CD8-positive, alpha-beta memory T cell (primary cell): ENCODE results near the gene PABPC3. TPM values are rescaled to one million over a fixed set of nuclear protein-coding genes. Genes with fewer than 3 reads are reported as not detected.

Source experiments
- CTCF ChIA-PET: fragments of 350-600 bp; sonication (Branson Sonifier 250); formaldehyde crosslinking; loops from one replicate; lab custom pipeline; 2021; ENCODE audit warnings: antibody characterized with exemption; lab: Charles Lee
- POLR2A ChIA-PET: fragments of 350-600 bp; sonication (Branson Sonifier 250); formaldehyde crosslinking; loops from one replicate; lab custom pipeline; 2021; ENCODE audit warnings: antibody characterized with exemption; lab: Charles Lee
- DNase-seq, 5 donors: peaks; one replicate each; pipeline versions ENCODE4 v3.0.0 to v3.0.0-alpha.2; 2020 to 2022; ENCODE audit warnings: mixed read lengths in 1 of 5
- H3K27ac ChIP-seq: one replicate; pipeline ENCODE4 v1.7.0; 2013; ENCODE audit warnings: low read depth, mild to moderate bottlenecking, low read length, moderate library complexity
- H3K27me3 ChIP-seq: 2 replicates; pipeline ENCODE4 v1.7.0; 2013; ENCODE audit warnings: low read length, mild to moderate bottlenecking; ENCODE audit not compliant: insufficient read depth, poor library complexity, severe bottlenecking
- H3K36me3 ChIP-seq: 2 replicates; pipeline ENCODE4 v1.7.0; 2013; ENCODE audit warnings: mild to moderate bottlenecking, low read length, moderate library complexity; ENCODE audit not compliant: insufficient read depth
- H3K4me1 ChIP-seq: 2 replicates; pipeline ENCODE4 v1.7.0; 2013; ENCODE audit warnings: mild to moderate bottlenecking, low read length, moderate library complexity; ENCODE audit not compliant: insufficient read depth
- H3K4me3 ChIP-seq: 2 replicates; pipeline ENCODE4 v1.7.0; 2013; ENCODE audit warnings: mild to moderate bottlenecking, low read length
- H3K9me3 ChIP-seq: 2 replicates; pipeline ENCODE4 v1.7.0; 2013; ENCODE audit warnings: mild to moderate bottlenecking, low read length
- H3K27ac Mint-ChIP-seq, 8 donors: one replicate each; pipeline ENCODE4 v1.8.0; 2020 to 2021; ENCODE audit warnings: mixed read lengths in 8 of 8, mild to moderate bottlenecking in 6 of 8, inconsistent platforms in 3 of 8, moderate library complexity in 3 of 8
- H3K27me3 Mint-ChIP-seq, 2 donors: one replicate each; pipeline ENCODE4 v1.8.0; 2020 to 2021; ENCODE audit warnings: mixed read lengths in 2 of 2, mild to moderate bottlenecking in 1 of 2, moderate library complexity in 1 of 2
- H3K36me3 Mint-ChIP-seq, 3 donors: one replicate each; pipeline ENCODE4 v1.8.0; 2020 to 2021; ENCODE audit warnings: mixed read lengths in 3 of 3, inconsistent platforms in 1 of 3, mild to moderate bottlenecking in 1 of 3
- H3K4me1 Mint-ChIP-seq, 3 donors: one replicate each; pipeline ENCODE4 v1.8.0; 2020 to 2021; ENCODE audit warnings: mixed read lengths in 3 of 3, inconsistent platforms in 1 of 3, mild to moderate bottlenecking in 1 of 3
- H3K4me3 Mint-ChIP-seq, 7 donors: one replicate each; pipeline ENCODE4 v1.8.0; 2020 to 2021; ENCODE audit warnings: mixed read lengths in 7 of 7, mild to moderate bottlenecking in 6 of 7, moderate library complexity in 4 of 7, inconsistent platforms in 2 of 7
- H3K9me3 Mint-ChIP-seq, 5 donors: one replicate each; pipeline ENCODE4 v1.8.0; 2020 to 2022; ENCODE audit warnings: mixed read lengths in 5 of 5, mild to moderate bottlenecking in 3 of 5, moderate library complexity in 2 of 5, inconsistent platforms in 1 of 5
- polyA plus RNA-seq: library from polyadenylated mRNA; unstranded; fragments of 300-500 nt; fragmentation: Illumina TruSeq; gene quantifications from one replicate; pipeline ENCODE4 v1.2.3, GENCODE V29; 2021
- total RNA-seq, 2 experiments: library from RNA; stranded (reverse); gene quantifications; one replicate each; pipeline ENCODE4 v1.2.3, GENCODE V29; 2021

PABPC3 gene
- total RNA-seq = under 1 TPM; 0.72 to 0.97 TPM
- polyA plus RNA-seq = 0.09 TPM

DNA sequence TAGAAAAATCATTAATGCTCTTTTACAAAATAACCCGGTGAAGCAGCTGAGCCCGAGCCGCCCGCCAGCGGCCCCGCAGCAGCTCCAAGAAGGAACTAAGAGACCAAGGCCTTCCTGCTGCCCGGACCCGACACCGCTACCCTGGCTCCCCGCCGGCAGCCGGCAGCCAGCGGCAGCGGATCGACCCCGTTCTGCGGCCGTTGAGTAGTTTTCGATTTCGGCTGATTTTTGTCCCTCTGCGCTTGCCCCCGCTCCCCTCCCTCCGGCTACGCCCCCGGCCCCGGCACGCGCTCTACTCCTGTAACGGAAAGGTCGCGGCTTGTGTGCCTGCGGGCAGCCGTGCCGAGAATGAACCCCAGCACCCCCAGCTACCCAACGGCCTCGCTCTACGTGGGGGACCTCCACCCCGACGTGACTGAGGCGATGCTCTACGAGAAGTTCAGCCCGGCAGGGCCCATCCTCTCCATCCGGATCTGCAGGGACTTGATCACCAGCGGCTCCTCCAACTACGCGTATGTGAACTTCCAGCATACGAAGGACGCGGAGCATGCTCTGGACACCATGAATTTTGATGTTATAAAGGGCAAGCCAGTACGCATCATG is at the start of gene PABPC3:
PABPC3 (plus strand) TSS at position 286 of the 603 bp plus-strand sequence; CDS start at position 349, 63 bp downstream.
- ChIA-PET CTCF (no interaction called here), POLR2A (no interaction called here)
- H3K4me1 Mint-ChIP-seq = peaks cover 0 to 4% (median 0%) of the 10 kb centered on the region in 3 donors
- Histone ChIP-seq H3K9me3 (no peaks in the 10 kb centered on the region), H3K27me3 (peaks cover 5% of the 10 kb centered on the region), H3K4me3 (no peak within 1 kb of the TSS), H3K4me1 (no peaks in the 10 kb centered on the region), H3K27ac (no peak within 1 kb of the TSS), H3K36me3 (no peaks in the 10 kb centered on the region)
- no peak within 1 kb of the TSS for H3K4me3 Mint-ChIP-seq
- H3K27ac Mint-ChIP-seq = no peak within 1 kb of the TSS
- peaks cover 0 to 5% (median 2%) of the 10 kb centered on the region in 5 donors for H3K9me3 Mint-ChIP-seq
- H3K36me3 Mint-ChIP-seq = no peaks in the 10 kb centered on the region
- peaks cover 18 to 54% of the 10 kb centered on the region in 2 donors for H3K27me3 Mint-ChIP-seq
- no peak for DNase-seq

GRCh38 chr13:25046274-25046984 is 49.5 kb upstream of the PABPC3 start:
- peaks cover 3 to 8% (median 5%) of the 10 kb centered on the region in 3 donors for H3K4me1 Mint-ChIP-seq
- peak overlapping the region in 2 of 7 donors; percentile 7 to 55 for H3K4me3 Mint-ChIP-seq
- H3K36me3 Mint-ChIP-seq = no peaks in the 10 kb centered on the region
- DNase-seq = no peak
- no peaks in the 10 kb centered on the region for H3K9me3 ChIP-seq
- H3K36me3 ChIP-seq = no peaks in the 10 kb centered on the region
- H3K9me3 Mint-ChIP-seq = peaks cover 11 to 20% (median 14%) of the 10 kb centered on the region in 5 donors
- no peaks in the 10 kb centered on the region for H3K27me3 ChIP-seq
- no peaks in the 10 kb centered on the region for H3K4me1 ChIP-seq
- ChIA-PET POLR2A (no interaction called here), CTCF (no interaction called here)
- no peak overlapping the region for H3K4me3 ChIP-seq
- no peak overlapping the region for H3K27ac Mint-ChIP-seq
- H3K27ac ChIP-seq = no peak overlapping the region
- H3K27me3 Mint-ChIP-seq = peaks cover 62 to 91% of the 10 kb centered on the region in 2 donors

DNA sequence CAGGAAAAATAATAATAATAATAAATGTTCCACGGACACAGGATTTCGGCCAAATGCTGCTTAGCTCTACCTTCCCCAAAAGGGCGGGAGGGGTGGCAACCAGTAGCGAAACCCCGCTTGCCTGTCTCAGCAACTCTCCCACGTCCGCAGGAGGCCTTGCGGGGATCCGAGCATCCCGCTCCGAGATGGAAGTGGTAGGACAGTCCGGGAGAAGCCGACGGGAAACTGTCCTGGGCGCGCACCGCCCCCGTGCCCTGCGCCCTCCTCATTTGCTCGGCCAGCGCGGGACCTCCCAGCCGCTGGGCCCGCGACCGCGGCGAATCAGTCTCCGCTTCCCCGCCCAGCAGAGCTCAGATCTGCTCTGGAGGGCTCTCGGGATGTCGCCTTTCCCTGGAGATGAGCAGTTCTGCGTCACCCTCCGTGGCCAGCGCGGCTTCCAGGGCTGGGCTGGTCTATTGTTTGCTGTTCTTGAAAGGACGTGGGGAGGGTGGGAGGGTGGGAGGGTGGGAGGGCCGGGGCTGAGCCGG is 48.9 kb upstream of the PABPC3 start:
- Mint-ChIP-seq H3K4me1 (peaks cover 3 to 8% (median 5%) of the 10 kb centered on the region in 3 donors), H3K9me3 (peaks cover 11 to 24% (median 16%) of the 10 kb centered on the region in 5 donors), H3K4me3 (peak overlapping the region in 1 of 7 donors; percentile 55), H3K36me3 (no peaks in the 10 kb centered on the region), H3K27ac (no peak overlapping the region), H3K27me3 (peaks cover 57 to 88% of the 10 kb centered on the region in 2 donors)
- ChIA-PET CTCF (no interaction called here), POLR2A (no interaction called here)
- Histone ChIP-seq H3K9me3 (no peaks in the 10 kb centered on the region), H3K36me3 (no peaks in the 10 kb centered on the region), H3K27me3 (no peaks in the 10 kb centered on the region), H3K4me3 (no peak overlapping the region), H3K27ac (no peak overlapping the region), H3K4me1 (no peaks in the 10 kb centered on the region)
- DNase-seq = no peak

DNA sequence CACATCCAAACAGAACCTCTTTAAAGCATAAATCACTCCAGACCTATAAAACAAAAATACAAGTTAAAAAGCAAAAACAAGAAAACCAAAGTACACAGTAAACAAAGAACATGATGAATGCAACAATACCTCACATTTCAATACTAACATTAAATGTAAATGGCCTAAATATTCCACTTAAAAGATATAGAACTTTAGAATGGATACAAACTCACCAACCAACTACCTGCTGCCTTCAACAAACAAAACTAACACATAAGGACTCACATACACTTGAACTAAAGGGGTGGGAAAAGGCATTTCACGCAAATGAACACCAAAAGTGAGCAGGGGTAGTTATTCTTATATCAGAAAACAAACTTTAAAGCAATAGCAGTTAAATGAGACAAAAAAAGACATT is 44.9 kb upstream of the PABPC3 start:
- H3K9me3 ChIP-seq = no peaks in the 10 kb centered on the region

DNA sequence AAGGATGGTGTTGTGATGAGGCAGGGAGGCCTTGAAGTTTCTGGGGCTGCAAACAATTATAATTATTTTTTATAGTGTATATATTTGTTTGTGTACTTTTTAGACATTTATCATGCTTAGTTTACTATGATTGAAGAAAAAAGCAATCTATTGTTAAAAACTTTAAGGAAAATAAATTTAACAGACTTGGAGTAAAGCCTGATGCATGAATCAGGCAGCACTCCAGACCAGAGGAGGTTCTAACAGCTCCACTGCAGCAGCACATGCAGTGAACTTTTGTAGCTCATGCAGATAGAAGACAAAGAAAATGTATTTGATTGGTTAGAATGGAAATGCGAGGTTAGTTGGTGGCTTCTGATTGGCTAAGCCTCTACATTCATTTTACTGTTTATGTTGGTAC is 36.8 kb upstream of the PABPC3 start:
- no peak overlapping the region for H3K27ac ChIP-seq
- Mint-ChIP-seq H3K27me3 (peaks cover 2 to 18% of the 10 kb centered on the region in 2 donors), H3K4me1 (no peaks in the 10 kb centered on the region), H3K4me3 (no peak overlapping the region), H3K27ac (no peak overlapping the region), H3K9me3 (peaks cover 0 to 5% (median 0%) of the 10 kb centered on the region in 5 donors), H3K36me3 (no peaks in the 10 kb centered on the region)
- no peak for DNase-seq
- no peaks in the 10 kb centered on the region for H3K36me3 ChIP-seq
- ChIA-PET CTCF (no interaction called here), POLR2A (no interaction called here)
- no peaks in the 10 kb centered on the region for H3K27me3 ChIP-seq
- no peaks in the 10 kb centered on the region for H3K4me1 ChIP-seq
- H3K9me3 ChIP-seq = no peaks in the 10 kb centered on the region
- H3K4me3 ChIP-seq = no peak overlapping the region

More for the DNA sequence above, 44.9 kb upstream of the PABPC3 start:
- Mint-ChIP-seq H3K4me3 (no peak overlapping the region), H3K27ac (no peak overlapping the region), H3K9me3 (peaks cover 11 to 29% (median 16%) of the 10 kb centered on the region in 5 donors), H3K27me3 (peaks cover 34 to 55% of the 10 kb centered on the region in 2 donors), H3K36me3 (no peaks in the 10 kb centered on the region), H3K4me1 (peaks cover 3 to 8% (median 5%) of the 10 kb centered on the region in 3 donors)
- no peak for DNase-seq
- no peak overlapping the region for H3K4me3 ChIP-seq
- H3K36me3 ChIP-seq = no peaks in the 10 kb centered on the region
- H3K27me3 ChIP-seq = no peaks in the 10 kb centered on the region
- ChIA-PET POLR2A (no interaction called here), CTCF (no interaction called here)
- H3K27ac ChIP-seq = no peak overlapping the region
- H3K4me1 ChIP-seq = no peaks in the 10 kb centered on the region

DNA sequence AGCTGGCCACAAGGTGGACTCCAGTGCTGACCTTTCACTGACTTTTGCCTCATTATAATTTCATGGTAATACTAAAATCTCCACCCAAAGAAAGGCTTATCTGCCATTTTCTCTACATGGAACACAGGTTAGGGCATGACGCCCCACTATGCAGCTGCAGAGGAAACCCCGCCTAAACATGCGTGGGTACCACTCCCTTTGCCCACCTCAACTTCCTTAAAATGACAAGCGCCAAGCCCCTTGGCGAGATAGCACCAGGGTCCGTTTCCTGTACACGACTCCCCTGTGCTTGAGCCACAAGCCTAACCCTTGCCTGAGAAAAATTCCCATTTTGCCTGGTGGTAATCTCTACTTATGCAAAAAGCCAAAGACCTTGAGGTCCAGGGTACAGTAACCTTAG is 36.0 kb upstream of the PABPC3 start:
- Histone ChIP-seq H3K36me3 (no peaks in the 10 kb centered on the region), H3K4me1 (no peaks in the 10 kb centered on the region), H3K9me3 (no peaks in the 10 kb centered on the region), H3K27ac (no peak overlapping the region), H3K27me3 (no peaks in the 10 kb centered on the region), H3K4me3 (no peak overlapping the region)
- no peak for DNase-seq
- Mint-ChIP-seq H3K27ac (no peak overlapping the region), H3K27me3 (peaks cover 2 to 18% of the 10 kb centered on the region in 2 donors), H3K9me3 (peaks cover 0 to 5% (median 0%) of the 10 kb centered on the region in 5 donors), H3K4me3 (no peak overlapping the region), H3K4me1 (no peaks in the 10 kb centered on the region), H3K36me3 (no peaks in the 10 kb centered on the region)
- ChIA-PET POLR2A (no interaction called here), CTCF (no interaction called here)

- Histone ChIP-seq H3K36me3 (no peaks in the 10 kb centered on the region), H3K27me3 (no peaks in the 10 kb centered on the region), H3K9me3 (no peaks in the 10 kb centered on the region), H3K4me1 (no peaks in the 10 kb centered on the region), H3K4me3 (no peak overlapping the region), H3K27ac (no peak overlapping the region)
- Mint-ChIP-seq H3K9me3 (peaks cover 0 to 5% (median 0%) of the 10 kb centered on the region in 5 donors), H3K27ac (no peak overlapping the region), H3K36me3 (no peaks in the 10 kb centered on the region), H3K4me3 (no peak overlapping the region), H3K4me1 (no peaks in the 10 kb centered on the region), H3K27me3 (peaks cover 0 to 35% of the 10 kb centered on the region in 2 donors)
- ChIA-PET CTCF (no interaction called here), POLR2A (no interaction called here)
- no peak for DNase-seq
Observed at GRCh38 chr13:25062479-25062878, 33.5 kb upstream of the PABPC3 start.

GRCh38 chr13:25064396-25064795 is 31.5 kb upstream of the PABPC3 start:
- H3K4me3 ChIP-seq = no peak overlapping the region
- POLR2A ChIA-PET = no interaction called here

More at GRCh38 chr13:25064396-25064795, 31.5 kb upstream of the PABPC3 start:
- Mint-ChIP-seq H3K27me3 (peaks cover 2 to 45% of the 10 kb centered on the region in 2 donors), H3K36me3 (no peaks in the 10 kb centered on the region), H3K4me1 (no peaks in the 10 kb centered on the region), H3K9me3 (no peaks in the 10 kb centered on the region), H3K27ac (no peak overlapping the region), H3K4me3 (no peak overlapping the region)
- H3K36me3 ChIP-seq = no peaks in the 10 kb centered on the region
- H3K27me3 ChIP-seq = no peaks in the 10 kb centered on the region
- no peaks in the 10 kb centered on the region for H3K4me1 ChIP-seq
- no peaks in the 10 kb centered on the region for H3K9me3 ChIP-seq
- no peak for DNase-seq
- CTCF ChIA-PET = no interaction called here
- H3K27ac ChIP-seq = no peak overlapping the region
